ENCODE results near the gene MAGI1. TPM values are rescaled to one million over a fixed set of nuclear protein-coding genes. Genes with fewer than 3 reads are reported as not detected.

The MAGI1 gene
- total RNA-seq, 1 donor from 2014 or later: 5.0 TPM

- DNase-seq (ENCODE audit: low read depth) (no peak), FAIRE-seq (no peak)
- no peak for TF ChIP-seq CTCF (IDR thresholded peaks at IDR 0.05; ENCODE audit: insufficient read depth, low read length, severe bottlenecking)
- no peak overlapping the region for H3K4me3 ChIP-seq (ENCODE audit: low read depth, low read length)
- H3K27me3 ChIP-seq (ENCODE audit: control insufficient read depth, insufficient read depth, low read length): no peaks in the 10 kb centered on the region
- H3K36me3 ChIP-seq (ENCODE audit: control insufficient read depth, insufficient read depth, low read length): no peaks in the 10 kb centered on the region
These were observed 320.9 kb downstream of the MAGI1 start for GRCh38 chr3:65717676-65718346.

GRCh38 chr3:65716071-65716751, 322.5 kb downstream of the MAGI1 start:
- no peak for TF ChIP-seq CTCF (IDR thresholded peaks at IDR 0.05; ENCODE audit: insufficient read depth, low read length, severe bottlenecking)
- FAIRE-seq: no peak
- DNase-seq (ENCODE audit: low read depth): no peak
- Histone ChIP-seq H3K36me3 (ENCODE audit: control insufficient read depth, insufficient read depth, low read length) (no peaks in the 10 kb centered on the region), H3K27me3 (ENCODE audit: control insufficient read depth, insufficient read depth, low read length) (no peaks in the 10 kb centered on the region), H3K4me3 (ENCODE audit: low read depth, low read length) (no peak overlapping the region)

DNA sequence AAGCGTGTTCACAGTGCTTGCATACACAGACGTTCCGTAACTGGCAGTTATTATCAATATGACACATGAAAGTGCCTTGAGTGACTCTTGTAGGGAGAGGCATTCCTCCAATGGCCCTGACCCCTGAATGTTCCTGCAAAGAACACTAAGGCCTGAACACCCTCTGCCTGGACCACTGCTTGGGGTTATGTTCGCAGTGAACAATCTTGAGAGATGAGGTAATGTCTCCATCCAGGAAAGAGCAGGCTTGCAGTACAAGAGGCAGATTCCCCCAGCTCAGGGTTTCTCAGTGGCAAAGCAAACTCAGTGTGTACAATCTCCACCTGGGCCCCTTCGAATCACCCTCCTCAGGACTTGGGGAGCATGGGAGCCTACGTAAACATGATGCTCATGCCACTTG, 324.6 kb downstream of the MAGI1 start:
- Histone ChIP-seq H3K27me3 (ENCODE audit: control insufficient read depth, insufficient read depth, low read length) (no peaks in the 10 kb centered on the region), H3K4me3 (ENCODE audit: low read depth, low read length) (no peak overlapping the region), H3K36me3 (ENCODE audit: control insufficient read depth, insufficient read depth, low read length) (no peaks in the 10 kb centered on the region)
- no peak for DNase-seq (ENCODE audit: low read depth)
- TF ChIP-seq CTCF (IDR thresholded peaks at IDR 0.05; ENCODE audit: insufficient read depth, low read length, severe bottlenecking): no peak
- no peak for FAIRE-seq

GRCh38 chr3:65713016-65713415, 325.7 kb downstream of the MAGI1 start:
- Histone ChIP-seq H3K4me3 (ENCODE audit: low read depth, low read length) (no peak overlapping the region), H3K27me3 (ENCODE audit: control insufficient read depth, insufficient read depth, low read length) (no peaks in the 10 kb centered on the region), H3K36me3 (ENCODE audit: control insufficient read depth, insufficient read depth, low read length) (no peaks in the 10 kb centered on the region)
- no peak for FAIRE-seq
- no peak for DNase-seq (ENCODE audit: low read depth)
- TF ChIP-seq CTCF (IDR thresholded peaks at IDR 0.05; ENCODE audit: insufficient read depth, low read length, severe bottlenecking): no peak

DNA sequence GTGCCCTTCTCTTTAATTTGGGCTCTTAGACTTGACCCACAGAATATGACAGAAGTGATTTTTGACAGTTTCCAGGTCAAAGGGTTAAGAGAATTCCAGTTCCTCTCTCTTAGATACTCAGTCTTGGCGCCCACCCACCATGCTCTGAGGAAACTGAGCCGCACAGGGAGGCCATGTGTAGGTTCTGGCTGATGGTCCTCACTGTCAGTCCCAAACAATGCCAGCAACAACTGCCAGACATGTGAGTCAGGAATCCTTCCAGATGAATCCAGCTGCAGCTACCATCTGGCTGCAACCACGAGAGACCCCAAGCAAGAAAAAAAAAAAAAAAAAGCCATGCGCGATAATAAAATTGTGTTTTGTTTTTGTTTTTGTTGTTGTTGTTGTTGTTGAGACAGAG, 326.6 kb downstream of the MAGI1 start:
- TF ChIP-seq CTCF (IDR thresholded peaks at IDR 0.05; ENCODE audit: insufficient read depth, low read length, severe bottlenecking): no peak
- Histone ChIP-seq H3K36me3 (ENCODE audit: control insufficient read depth, insufficient read depth, low read length) (no peaks in the 10 kb centered on the region), H3K27me3 (ENCODE audit: control insufficient read depth, insufficient read depth, low read length) (no peaks in the 10 kb centered on the region), H3K4me3 (ENCODE audit: low read depth, low read length) (no peak overlapping the region)
- no peak for FAIRE-seq
- DNase-seq (ENCODE audit: low read depth): no peak

All from bronchial epithelial cell (primary cell).